H9 (cell line): Measurements from ENCODE around the gene KLHL3. TPM values are rescaled to one million over a fixed set of nuclear protein-coding genes. Genes with fewer than 3 reads are reported as not detected.

Experiments
- DNase-seq: peaks from one replicate; pipeline ENCODE4 v3.0.0-alpha.2; 2017
- H2AFZ ChIP-seq: one replicate; pipeline ENCODE4 v1.6.1; 2013; ENCODE audit warnings: mild to moderate bottlenecking, low read length, control low read depth, moderate library complexity
- H2AK5ac ChIP-seq: 2 replicates; pipeline ENCODE4 v1.6.1; 2013; ENCODE audit warnings: low read length, control low read depth, mixed read lengths; ENCODE audit not compliant: insufficient read length
- H2BK120ac ChIP-seq: one replicate; pipeline ENCODE4 v1.6.1; 2013; ENCODE audit warnings: low read depth, mild to moderate bottlenecking, low read length, control low read depth, inconsistent platforms; ENCODE audit not compliant: poor library complexity, severe bottlenecking
- H2BK12ac ChIP-seq: 2 replicates; pipeline ENCODE4 v1.6.1; 2013; ENCODE audit warnings: low read length, control low read depth, mixed read lengths, low read depth; ENCODE audit not compliant: insufficient read length
- H2BK15ac ChIP-seq: 2 replicates; pipeline ENCODE4 v1.6.1; 2013; ENCODE audit warnings: low read depth, low read length, control low read depth
- H2BK20ac ChIP-seq: one replicate; pipeline ENCODE4 v1.6.1; 2013; ENCODE audit warnings: low read depth, mild to moderate bottlenecking, low read length, control low read depth, inconsistent platforms; ENCODE audit not compliant: poor library complexity, severe bottlenecking
- H2BK5ac ChIP-seq: 2 replicates; pipeline ENCODE4 v1.6.1; 2013; ENCODE audit warnings: low read length, control low read depth, mixed read lengths; ENCODE audit not compliant: insufficient read length
- H3K14ac ChIP-seq: 2 replicates; pipeline ENCODE4 v1.6.1; 2013; ENCODE audit warnings: low read length, control low read depth; ENCODE audit not compliant: insufficient read depth
- H3K18ac ChIP-seq: 2 replicates; pipeline ENCODE4 v1.6.1; 2013; ENCODE audit warnings: low read depth, mild to moderate bottlenecking, mixed read lengths, low read length, control low read depth; ENCODE audit not compliant: insufficient read length
- H3K23ac ChIP-seq: 2 replicates; pipeline ENCODE4 v1.6.1; 2013; ENCODE audit warnings: low read length, control low read depth, mixed read lengths, low read depth; ENCODE audit not compliant: insufficient read length
- H3K23me2 ChIP-seq: 2 replicates; pipeline ENCODE4 v1.6.1; 2013; ENCODE audit warnings: low read depth, mild to moderate bottlenecking, mixed read lengths, low read length, control low read depth; ENCODE audit not compliant: insufficient read length, poor library complexity, severe bottlenecking
- H3K27ac ChIP-seq: 2 replicates; pipeline ENCODE4 v1.5.1; 2013; ENCODE audit warnings: low read length, control low read depth, mixed read lengths, low read depth; ENCODE audit not compliant: insufficient read length
- H3K27me3 ChIP-seq: 2 replicates; pipeline ENCODE4 v1.6.1; 2013; ENCODE audit warnings: low read length, control low read depth, inconsistent platforms; ENCODE audit not compliant: insufficient read depth
- H3K4ac ChIP-seq: 2 replicates; pipeline ENCODE4 v1.6.1; 2013; ENCODE audit warnings: low read depth, mild to moderate bottlenecking, control low read depth, inconsistent platforms, low read length, moderate library complexity
- H3K4me1 ChIP-seq: 2 replicates; pipeline ENCODE4 v1.6.1; 2013; ENCODE audit warnings: low read length, control low read depth, inconsistent platforms; ENCODE audit not compliant: insufficient read depth
- H3K4me2 ChIP-seq: 2 replicates; pipeline ENCODE4 v1.6.1; 2013; ENCODE audit warnings: low read length, control low read depth, mixed read lengths; ENCODE audit not compliant: insufficient read length, insufficient read depth
- H3K56ac ChIP-seq: 2 replicates; pipeline ENCODE4 v1.6.1; 2013; ENCODE audit warnings: low read depth, mild to moderate bottlenecking, mixed read lengths, low read length, control low read depth; ENCODE audit not compliant: insufficient read length
- H3K79me1 ChIP-seq: 2 replicates; pipeline ENCODE4 v1.6.1; 2013; ENCODE audit warnings: low read depth, mild to moderate bottlenecking, moderate library complexity, low read length, control low read depth, inconsistent platforms; ENCODE audit not compliant: insufficient read depth, poor library complexity, severe bottlenecking
- H3K79me2 ChIP-seq: 2 replicates; pipeline ENCODE4 v1.6.1; 2013; ENCODE audit warnings: low read length, control low read depth, inconsistent platforms; ENCODE audit not compliant: insufficient read depth
- H3K9ac ChIP-seq: 2 replicates; pipeline ENCODE4 v1.6.1; 2013; ENCODE audit warnings: low read length, control low read depth, mixed read lengths; ENCODE audit not compliant: insufficient read length; ENCODE audit errors: extremely low read depth
- H3K9me3 ChIP-seq: one replicate; pipeline ENCODE4 v1.6.1; 2013; ENCODE audit warnings: low read depth, low read length, inconsistent platforms; ENCODE audit not compliant: control insufficient read depth
- H3T11ph ChIP-seq: one replicate; pipeline ENCODE4 v1.6.1; 2013; ENCODE audit warnings: mild to moderate bottlenecking, low read length, control low read depth, inconsistent platforms
- H4K20me1 ChIP-seq: one replicate; pipeline ENCODE4 v1.6.1; 2013; ENCODE audit not compliant: control insufficient read depth, insufficient read length, insufficient read depth
- H4K5ac ChIP-seq: 2 replicates; pipeline ENCODE4 v1.6.1; 2013; ENCODE audit warnings: low read depth, mild to moderate bottlenecking, mixed read lengths, low read length, control low read depth; ENCODE audit not compliant: insufficient read length
- H4K8ac ChIP-seq: replicated peaks from 2 replicates; pipeline ENCODE4 v1.6.1; 2013; ENCODE audit warnings: low read length, control low read depth, mixed read lengths, low read depth; ENCODE audit not compliant: insufficient read length
- H4K91ac ChIP-seq: 2 replicates; pipeline ENCODE4 v1.6.1; 2013; ENCODE audit warnings: low read depth, mild to moderate bottlenecking, moderate library complexity, mixed read lengths, low read length, control low read depth; ENCODE audit not compliant: insufficient read length
- H3K27ac Mint-ChIP-seq, 3 experiments: 2 replicates in 2 of 3; 3 replicates in 1 of 3; pipeline ENCODE4 v1.8.0; 2020 to 2021; ENCODE audit warnings: mixed read lengths in 3 of 3, mild to moderate bottlenecking in 1 of 3, moderate library complexity in 1 of 3
- H3K27me3 Mint-ChIP-seq: 2 replicates; pipeline ENCODE4 v1.8.0; 2021; ENCODE audit warnings: low read depth, mild to moderate bottlenecking, moderate library complexity, mixed read lengths
- H3K36me3 Mint-ChIP-seq, 3 experiments: 2 replicates in 2 of 3; 3 replicates in 1 of 3; pipeline ENCODE4 v1.8.0; 2020 to 2021; ENCODE audit warnings: low read depth in 3 of 3, mixed read lengths in 3 of 3; ENCODE audit not compliant: insufficient read depth in 1 of 3
- H3K4me1 Mint-ChIP-seq, 2 experiments: 2 replicates each; pipeline ENCODE4 v1.8.0; 2020; ENCODE audit warnings: mixed read lengths in 2 of 2
- H3K4me3 Mint-ChIP-seq, 2 experiments: 2 replicates in 1 of 2; 3 replicates in 1 of 2; pipeline ENCODE4 v1.8.0; 2020 to 2021; ENCODE audit warnings: mild to moderate bottlenecking in 2 of 2, mixed read lengths in 2 of 2, moderate library complexity in 1 of 2
- H3K9me3 Mint-ChIP-seq, 2 experiments: 2 replicates in 1 of 2; 3 replicates in 1 of 2; pipeline ENCODE4 v1.8.0; 2020; ENCODE audit warnings: mild to moderate bottlenecking in 2 of 2, mixed read lengths in 2 of 2, moderate library complexity in 1 of 2
- CTCF ChIP-seq: fragments of 200-600 bp; sonication (generic); conservative IDR thresholded peaks from 3 replicates; pipeline ENCODE4 v1.8.0; 2021; ENCODE audit warnings: antibody characterized with exemption, mild to moderate bottlenecking
- total RNA-seq: library from RNA; stranded (reverse); gene quantifications from 2 replicates; pipeline ENCODE4 v1.2.1, GENCODE V29; 2021

Gene KLHL3
- total RNA-seq, 1 experiment from 2014 or later = 12.8 TPM

GRCh38 chr5:137612576-137612975 is 123.3 kb downstream of the KLHL3 start:
- no peak overlapping the region for H3K23ac ChIP-seq
- no peak overlapping the region for H4K8ac ChIP-seq
- DNase-seq = no peak
- no peak overlapping the region for H2BK12ac ChIP-seq
- H3K27me3 ChIP-seq = no peaks in the 10 kb centered on the region
- H4K91ac ChIP-seq = no peak overlapping the region
- H3K9ac ChIP-seq = no peak overlapping the region
- no peak overlapping the region for H2AFZ ChIP-seq
- H3K9me3 Mint-ChIP-seq = no peaks in the 10 kb centered on the region
- H2AK5ac ChIP-seq = no peak overlapping the region
- H3K27me3 Mint-ChIP-seq = peaks cover 3% of the 10 kb centered on the region; the same call in 1 of the 2 replicates
- no peak overlapping the region for H2BK15ac ChIP-seq
- no peaks in the 10 kb centered on the region; a peak in 2 of 4 replicates for H3K4me1 Mint-ChIP-seq
- no peak for TF ChIP-seq CTCF
- no peak overlapping the region for H3K4ac ChIP-seq
- no peak overlapping the region for H3K18ac ChIP-seq
- no peak overlapping the region for H2BK5ac ChIP-seq
- H3K4me3 Mint-ChIP-seq = no peak overlapping the region
- no peak overlapping the region for H3K27ac ChIP-seq
- H3K27ac Mint-ChIP-seq = no peak overlapping the region
- H3K4me2 ChIP-seq = no peak overlapping the region
- no peaks in the 10 kb centered on the region for H3K9me3 ChIP-seq
- H4K20me1 ChIP-seq = no peaks in the 10 kb centered on the region
- no peak overlapping the region for H3T11ph ChIP-seq
- no peak overlapping the region for H4K5ac ChIP-seq
- no peaks in the 10 kb centered on the region for H3K79me1 ChIP-seq
- H3K56ac ChIP-seq = no peak overlapping the region
- H2BK20ac ChIP-seq = no peak overlapping the region
- no peaks in the 10 kb centered on the region for H3K36me3 Mint-ChIP-seq
- no peaks in the 10 kb centered on the region for H3K23me2 ChIP-seq
- no peak overlapping the region for H3K14ac ChIP-seq
- no peaks in the 10 kb centered on the region for H3K4me1 ChIP-seq
- H3K79me2 ChIP-seq = no peaks in the 10 kb centered on the region
- H2BK120ac ChIP-seq = no peak overlapping the region
